Liver (tissue), 3 donors: Measurements from ENCODE around the gene CAMSAP3.

Experiments
- EGR1 ChIP-seq, 2 donors: IDR thresholded peaks; 2 replicates each; pipeline ENCODE4 v1.6.1; 2016 to 2018; ENCODE audit warnings: antibody characterized with exemption in 2 of 2, low read depth in 2 of 2
- GABPA ChIP-seq, 2 donors: IDR thresholded peaks in 1 of 2; conservative IDR thresholded peaks in 1 of 2; 2 replicates each; pipeline ENCODE4 v1.6.1; 2016; ENCODE audit warnings: antibody characterized with exemption in 2 of 2, mild to moderate bottlenecking in 1 of 2, moderate library complexity in 1 of 2
- RAD21 ChIP-seq, 2 donors: IDR thresholded peaks; 2 replicates each; pipeline ENCODE4 v1.6.1; 2016; ENCODE audit warnings: antibody characterized with exemption in 2 of 2, mild to moderate bottlenecking in 2 of 2
- SP1 ChIP-seq: IDR thresholded peaks from 2 replicates; pipeline ENCODE4 v1.6.1; 2018; ENCODE audit warnings: antibody characterized with exemption, mild to moderate bottlenecking
- YY1 ChIP-seq: IDR thresholded peaks from 2 replicates; pipeline ENCODE4 v1.6.1; 2016; ENCODE audit warnings: antibody characterized with exemption, mild to moderate bottlenecking
- TF ChIP-seq, protein P1 (sequence below): fragments of 150-350 bp; IDR thresholded peaks from 2 replicates; pipeline ENCODE4 v1.5.1; 2017; ENCODE audit warnings: improper control_type of control experiment, low read depth, low read length; ENCODE audit not compliant: missing input control
- TF ChIP-seq, protein P2 (sequence below): IDR thresholded peaks from 2 replicates; pipeline ENCODE4 v1.6.1; 2016; ENCODE audit warnings: antibody characterized with exemption
- donor health status: healthy.
- donor health status: healthy.

DNA sequence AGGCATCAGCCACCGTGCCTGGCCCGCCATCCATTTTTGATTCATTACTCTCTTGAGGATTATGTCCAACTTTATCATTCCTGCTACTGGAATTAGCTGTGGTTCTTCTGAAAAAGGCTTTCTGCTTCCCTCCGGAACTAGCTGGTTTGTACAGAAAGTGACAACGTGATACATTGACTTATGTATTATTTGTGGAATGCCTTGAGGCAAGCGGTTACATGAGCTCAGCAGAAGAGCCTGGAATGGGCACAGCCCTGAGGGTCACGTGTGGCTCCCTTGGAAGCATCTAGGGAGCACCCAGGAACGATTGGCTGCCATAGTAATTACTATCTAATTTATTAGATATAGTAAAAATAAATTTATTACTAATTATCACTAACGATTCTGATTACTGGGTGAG, 58.7 kb downstream of the CAMSAP3 start:
- TF ChIP-seq, protein P1, sequence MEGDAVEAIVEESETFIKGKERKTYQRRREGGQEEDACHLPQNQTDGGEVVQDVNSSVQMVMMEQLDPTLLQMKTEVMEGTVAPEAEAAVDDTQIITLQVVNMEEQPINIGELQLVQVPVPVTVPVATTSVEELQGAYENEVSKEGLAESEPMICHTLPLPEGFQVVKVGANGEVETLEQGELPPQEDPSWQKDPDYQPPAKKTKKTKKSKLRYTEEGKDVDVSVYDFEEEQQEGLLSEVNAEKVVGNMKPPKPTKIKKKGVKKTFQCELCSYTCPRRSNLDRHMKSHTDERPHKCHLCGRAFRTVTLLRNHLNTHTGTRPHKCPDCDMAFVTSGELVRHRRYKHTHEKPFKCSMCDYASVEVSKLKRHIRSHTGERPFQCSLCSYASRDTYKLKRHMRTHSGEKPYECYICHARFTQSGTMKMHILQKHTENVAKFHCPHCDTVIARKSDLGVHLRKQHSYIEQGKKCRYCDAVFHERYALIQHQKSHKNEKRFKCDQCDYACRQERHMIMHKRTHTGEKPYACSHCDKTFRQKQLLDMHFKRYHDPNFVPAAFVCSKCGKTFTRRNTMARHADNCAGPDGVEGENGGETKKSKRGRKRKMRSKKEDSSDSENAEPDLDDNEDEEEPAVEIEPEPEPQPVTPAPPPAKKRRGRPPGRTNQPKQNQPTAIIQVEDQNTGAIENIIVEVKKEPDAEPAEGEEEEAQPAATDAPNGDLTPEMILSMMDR, result no peak
- no peak for TF ChIP-seq RAD21 (IDR thresholded peaks at IDR 0.05)
- TF ChIP-seq SP1, result no peak
- no peak for TF ChIP-seq YY1
- TF ChIP-seq, protein P2, sequence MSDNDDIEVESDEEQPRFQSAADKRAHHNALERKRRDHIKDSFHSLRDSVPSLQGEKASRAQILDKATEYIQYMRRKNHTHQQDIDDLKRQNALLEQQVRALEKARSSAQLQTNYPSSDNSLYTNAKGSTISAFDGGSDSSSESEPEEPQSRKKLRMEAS, result no peak
- no peak for TF ChIP-seq GABPA (IDR thresholded peaks at IDR 0.05 in 1 of 2, conservative IDR thresholded peaks at IDR 0.05 in 1 of 2)
- no peak for TF ChIP-seq EGR1 (IDR thresholded peaks at IDR 0.05; ENCODE audit: low read depth in 2 of 2)
